Measurements from ENCODE around the gene ZSCAN30.

- TF ChIP-seq CTCF (conservative IDR thresholded peaks at IDR 0.05) (no peak), ZFX (IDR thresholded peaks at IDR 0.05) (no peak)
These were observed 13.6 kb upstream of the ZSCAN30 start for GRCh38 chr18:35303610-35304009.

Measured in C4-2B (cell line).